GM12801 (cell line): Measurements from ENCODE around the gene SLC6A12.

Experiments
- TF ChIP-seq, protein P1 (sequence below): IDR thresholded peaks from one replicate; pipeline ENCODE4 v1.5.1; 2011; ENCODE audit warnings: control low read depth; ENCODE audit not compliant: insufficient read length; ENCODE audit errors: extremely low read depth

SLC6A12 gene

DNA sequence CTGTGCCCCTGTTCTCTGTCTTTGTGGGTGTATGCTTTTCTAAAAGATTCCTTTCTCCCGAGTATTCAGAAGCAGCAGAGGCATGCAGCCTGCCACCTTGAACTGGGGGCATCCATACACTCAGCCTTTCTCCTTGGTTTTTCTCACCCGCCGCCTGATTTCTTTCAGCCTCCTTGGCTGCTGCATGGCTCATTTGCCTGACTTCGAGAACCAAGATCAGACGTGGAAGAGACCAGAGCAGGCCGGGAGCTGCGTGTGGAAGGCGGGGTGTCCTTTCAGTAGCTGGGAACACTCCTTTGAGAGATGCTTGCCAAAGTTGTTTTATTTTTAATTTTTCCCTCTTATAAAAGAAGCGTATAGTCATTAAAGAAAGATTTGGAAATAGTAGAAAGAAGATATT is 53.1 kb downstream of the SLC6A12 start:
- TF ChIP-seq, protein P1, sequence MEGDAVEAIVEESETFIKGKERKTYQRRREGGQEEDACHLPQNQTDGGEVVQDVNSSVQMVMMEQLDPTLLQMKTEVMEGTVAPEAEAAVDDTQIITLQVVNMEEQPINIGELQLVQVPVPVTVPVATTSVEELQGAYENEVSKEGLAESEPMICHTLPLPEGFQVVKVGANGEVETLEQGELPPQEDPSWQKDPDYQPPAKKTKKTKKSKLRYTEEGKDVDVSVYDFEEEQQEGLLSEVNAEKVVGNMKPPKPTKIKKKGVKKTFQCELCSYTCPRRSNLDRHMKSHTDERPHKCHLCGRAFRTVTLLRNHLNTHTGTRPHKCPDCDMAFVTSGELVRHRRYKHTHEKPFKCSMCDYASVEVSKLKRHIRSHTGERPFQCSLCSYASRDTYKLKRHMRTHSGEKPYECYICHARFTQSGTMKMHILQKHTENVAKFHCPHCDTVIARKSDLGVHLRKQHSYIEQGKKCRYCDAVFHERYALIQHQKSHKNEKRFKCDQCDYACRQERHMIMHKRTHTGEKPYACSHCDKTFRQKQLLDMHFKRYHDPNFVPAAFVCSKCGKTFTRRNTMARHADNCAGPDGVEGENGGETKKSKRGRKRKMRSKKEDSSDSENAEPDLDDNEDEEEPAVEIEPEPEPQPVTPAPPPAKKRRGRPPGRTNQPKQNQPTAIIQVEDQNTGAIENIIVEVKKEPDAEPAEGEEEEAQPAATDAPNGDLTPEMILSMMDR = no peak

DNA sequence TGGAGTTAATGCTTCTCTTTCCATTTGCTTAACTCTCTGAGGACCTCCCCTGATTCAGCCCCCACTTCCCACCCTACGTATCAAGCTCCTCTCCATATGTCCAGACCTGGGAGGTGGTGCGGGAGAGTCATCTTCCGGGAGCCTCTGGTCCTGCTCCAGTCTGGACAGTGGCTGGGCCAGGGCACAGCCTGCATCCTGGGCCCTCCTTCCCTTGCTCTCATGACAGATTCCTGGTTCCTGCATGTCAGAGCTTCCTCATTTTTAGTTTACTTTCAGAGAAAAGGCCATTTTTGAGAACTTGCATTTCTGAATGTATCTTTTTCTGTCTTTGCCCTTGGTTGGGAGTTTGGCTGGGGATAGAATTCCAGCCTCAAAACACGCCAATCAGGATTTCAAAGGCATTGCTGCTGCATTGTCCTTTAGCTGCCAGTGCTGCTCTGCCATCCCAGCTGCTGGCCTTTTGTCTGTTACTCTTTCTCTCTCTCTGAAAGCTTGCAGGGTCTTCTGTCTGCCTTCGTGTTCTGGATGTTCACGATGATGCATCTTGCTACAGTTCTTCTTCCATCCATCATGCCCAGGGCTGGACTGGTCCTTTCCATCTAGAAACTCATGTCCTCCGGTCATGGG is 54.7 kb downstream of the SLC6A12 start:
- TF ChIP-seq, protein P1 = no peak

DNA sequence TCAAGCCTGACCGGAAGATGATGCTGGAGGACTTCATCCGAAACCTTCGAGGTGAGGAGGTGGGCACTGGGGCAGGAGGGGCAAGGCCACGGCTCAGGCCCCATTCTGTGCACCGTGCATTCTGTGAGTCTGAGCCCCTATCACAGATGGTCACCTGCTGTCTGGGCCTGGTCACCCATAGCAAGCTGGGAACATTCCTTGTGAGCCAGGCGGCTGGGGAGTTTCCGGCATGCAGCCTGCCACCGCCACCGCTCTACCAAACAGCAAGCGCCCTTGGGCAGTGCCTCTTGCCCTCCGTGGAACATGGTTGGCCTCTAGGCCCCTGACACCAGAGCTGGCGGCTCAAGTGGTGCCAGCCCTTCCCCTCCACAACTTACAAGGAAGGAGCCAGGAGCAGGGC is 56.3 kb downstream of the SLC6A12 start:
- TF ChIP-seq, protein P1 = no peak

DNA sequence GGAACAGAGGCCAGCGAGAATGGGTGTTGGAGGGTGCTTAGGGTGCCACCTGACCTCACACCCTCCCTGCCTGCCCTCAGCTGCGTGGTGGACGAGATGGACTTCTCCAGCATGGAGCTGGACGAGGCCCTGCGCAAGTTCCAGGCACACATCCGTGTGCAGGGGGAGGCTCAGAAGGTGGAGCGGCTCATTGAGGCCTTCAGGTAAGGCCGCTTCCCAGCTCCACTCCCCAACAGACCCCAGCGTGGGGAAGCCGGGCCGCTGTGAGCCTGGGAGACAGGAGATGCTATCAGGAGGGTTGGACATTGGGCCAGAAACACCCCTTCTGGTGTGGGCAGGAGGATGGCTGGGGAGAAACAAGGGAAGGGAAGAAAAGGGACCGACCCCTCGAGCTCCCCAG is 57.0 kb downstream of the SLC6A12 start:
- TF ChIP-seq, protein P1 = no peak

DNA sequence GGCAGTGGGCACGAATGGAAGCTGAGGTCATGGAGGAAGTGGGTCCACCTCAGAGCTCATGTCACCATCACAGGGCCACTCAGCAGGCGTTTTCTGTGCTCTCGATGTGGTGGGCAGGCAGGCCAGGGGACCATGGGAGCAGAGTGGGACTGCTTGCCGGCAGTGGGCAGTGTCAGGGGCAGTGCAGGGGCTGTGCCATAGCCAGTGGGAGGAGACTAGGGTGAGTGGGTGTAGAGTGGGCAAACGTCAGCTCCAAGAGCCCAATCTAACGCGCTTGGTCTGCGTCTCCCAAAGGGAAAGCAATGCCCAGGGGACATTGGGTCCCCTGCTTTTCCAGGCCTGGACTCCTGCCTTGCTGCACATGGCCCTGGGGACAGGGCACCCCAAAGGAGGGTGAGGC is 58.3 kb downstream of the SLC6A12 start:
- TF ChIP-seq, protein P1 = no peak

DNA sequence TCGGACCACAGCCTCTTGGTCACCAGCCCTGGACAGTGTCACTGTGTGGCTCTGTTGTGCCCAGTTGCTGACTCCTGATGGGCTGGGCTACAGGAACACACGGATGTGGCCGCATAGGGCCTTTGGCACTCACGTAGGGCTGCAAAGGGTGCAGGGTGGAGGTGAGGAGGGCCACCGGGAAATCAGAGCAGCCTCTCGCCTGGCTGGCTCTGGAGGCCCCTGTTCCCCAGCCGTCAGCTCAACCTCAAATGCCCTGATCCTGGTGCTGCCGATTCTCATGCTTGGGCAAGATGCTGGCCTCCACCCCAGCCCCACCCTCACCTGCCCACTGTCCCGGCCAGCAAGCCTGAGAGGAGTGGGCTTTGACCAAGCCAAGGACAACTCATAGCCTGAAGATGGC is 59.0 kb downstream of the SLC6A12 start:
- TF ChIP-seq, protein P1 = no peak

DNA sequence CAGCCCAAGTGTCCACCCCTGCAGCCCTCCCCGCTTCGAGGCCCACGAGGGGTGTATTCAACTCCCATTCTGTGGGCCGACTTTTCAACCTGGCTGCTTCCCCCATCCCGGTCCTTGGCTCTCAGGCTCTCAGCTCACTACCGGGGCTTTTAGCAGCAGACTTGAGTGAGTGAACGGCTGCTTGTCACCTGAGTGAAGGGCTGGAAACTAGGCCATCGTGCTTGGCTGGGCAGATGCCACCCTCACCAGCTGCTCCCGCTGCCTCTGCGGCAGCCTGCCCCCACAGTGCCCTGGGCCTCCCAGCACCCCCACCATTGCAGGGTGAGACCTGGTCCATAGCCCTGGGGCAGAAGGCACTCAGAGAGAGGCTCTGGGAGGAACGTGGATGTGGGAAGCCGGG is 59.9 kb downstream of the SLC6A12 start:
- TF ChIP-seq, protein P1 = no peak
